Cerebellar cortex (tissue), 1 donor: ENCODE data around the gene GSG1L2.

Source experiments
- DNase-seq: peaks from one replicate; pipeline ENCODE4 v3.0.0-alpha.2; 2015; ENCODE audit warnings: low spot score

The GSG1L2 gene

DNA sequence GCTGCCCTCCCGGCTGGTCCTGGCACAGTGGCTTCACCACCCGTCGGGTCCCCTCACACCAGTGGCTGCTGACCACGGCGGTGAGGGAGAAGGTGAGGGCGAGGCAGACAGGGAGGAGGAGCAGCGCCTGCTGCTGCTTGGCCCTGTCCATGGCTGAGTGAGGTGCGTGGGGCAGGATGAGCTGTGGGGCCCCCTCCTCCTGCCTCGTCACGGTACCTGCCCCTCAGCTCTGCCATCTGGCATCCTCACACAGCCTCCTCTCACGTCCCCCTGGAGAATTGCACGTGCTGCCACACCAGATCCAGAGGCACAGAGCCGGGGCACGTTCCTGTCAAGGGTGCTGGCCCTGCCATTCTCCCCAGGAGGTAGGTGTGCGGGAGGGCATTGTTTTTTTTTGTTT, at the start of gene GSG1L2:
Gene GSG1L2, minus strand, starts transcription at position 159 of the 400 bp plus-strand sequence. Its CDS starts 8 bp downstream, at position 151.
- no peak for DNase-seq

DNA sequence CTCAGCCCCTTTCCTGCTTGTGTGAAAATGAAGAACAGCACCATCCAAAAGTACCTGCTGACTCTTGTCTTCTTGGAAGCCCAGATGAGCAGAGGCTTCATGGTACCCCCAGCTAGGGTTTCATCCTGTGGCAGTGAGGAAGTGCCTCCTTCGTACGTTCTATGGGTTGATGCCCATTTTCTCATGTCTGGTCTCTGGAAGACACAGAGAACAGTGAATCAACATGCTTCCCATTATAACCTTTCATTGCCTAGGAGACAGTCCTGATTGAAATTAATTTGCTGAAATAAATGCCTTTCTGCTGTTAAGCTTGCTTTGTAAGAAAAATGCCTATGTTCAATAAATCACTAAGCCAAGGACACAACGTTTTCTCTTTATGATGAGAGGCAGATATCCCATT, 46.7 kb upstream of the GSG1L2 start:
- no peak for DNase-seq

DNA sequence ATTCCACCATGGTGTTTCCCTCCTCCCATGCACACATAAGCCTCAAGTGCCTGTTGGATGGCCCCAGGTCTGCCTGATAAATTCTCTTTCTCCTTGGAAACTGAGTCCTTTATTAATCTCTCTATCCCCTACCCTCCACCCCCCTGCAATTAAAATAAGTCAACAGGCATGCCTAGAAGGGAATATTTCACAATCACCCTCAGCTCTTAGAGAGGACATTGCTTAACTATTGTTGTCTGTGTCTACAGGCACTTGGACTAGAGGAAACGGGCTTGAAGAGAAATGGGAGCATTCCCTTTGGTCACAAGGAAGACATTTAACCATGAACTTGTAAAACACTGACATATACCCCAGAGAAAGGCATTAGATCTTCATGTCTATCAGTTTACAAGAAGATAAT, 43.7 kb upstream of the GSG1L2 start:
- no peak for DNase-seq

DNA sequence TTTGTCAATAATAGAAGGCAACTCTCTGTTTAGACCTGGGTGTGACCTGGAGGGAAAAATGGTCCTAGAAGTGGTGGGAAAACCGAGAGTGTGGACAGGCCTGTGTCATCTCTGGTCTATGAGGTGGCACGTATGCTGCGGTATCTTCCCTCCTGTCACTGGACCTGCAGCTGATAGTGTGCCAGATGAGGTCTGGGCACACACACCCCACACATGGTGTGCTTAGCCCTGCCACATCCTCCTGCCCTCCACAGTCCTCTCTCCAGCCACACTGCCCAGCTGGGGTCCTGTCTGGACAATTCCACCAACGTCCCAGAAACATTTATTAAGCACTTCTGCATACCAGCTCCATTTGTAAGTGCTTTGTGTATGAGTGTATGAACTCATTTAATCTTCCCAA, 41.1 kb upstream of the GSG1L2 start:
- DNase-seq, result no peak

DNA sequence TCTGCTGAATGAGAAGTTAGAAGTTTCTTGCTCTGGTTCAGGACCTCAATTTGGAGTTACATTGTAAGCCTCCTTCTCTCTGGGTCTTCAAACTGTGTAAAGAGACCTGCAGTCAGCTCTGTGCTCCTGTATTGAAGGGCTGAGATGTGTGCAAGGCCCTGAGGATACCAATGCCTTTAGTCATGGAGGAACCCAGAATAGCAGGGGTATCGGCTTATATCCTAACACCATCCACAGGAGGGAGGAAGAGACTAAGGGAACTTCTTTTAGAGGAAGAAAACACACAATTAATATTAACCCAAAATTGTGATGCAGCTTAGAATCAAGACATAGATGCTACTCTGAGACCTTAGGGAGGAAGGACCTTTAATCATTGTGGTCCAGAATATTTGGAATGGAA, 40.3 kb upstream of the GSG1L2 start:
- no peak for DNase-seq

DNA sequence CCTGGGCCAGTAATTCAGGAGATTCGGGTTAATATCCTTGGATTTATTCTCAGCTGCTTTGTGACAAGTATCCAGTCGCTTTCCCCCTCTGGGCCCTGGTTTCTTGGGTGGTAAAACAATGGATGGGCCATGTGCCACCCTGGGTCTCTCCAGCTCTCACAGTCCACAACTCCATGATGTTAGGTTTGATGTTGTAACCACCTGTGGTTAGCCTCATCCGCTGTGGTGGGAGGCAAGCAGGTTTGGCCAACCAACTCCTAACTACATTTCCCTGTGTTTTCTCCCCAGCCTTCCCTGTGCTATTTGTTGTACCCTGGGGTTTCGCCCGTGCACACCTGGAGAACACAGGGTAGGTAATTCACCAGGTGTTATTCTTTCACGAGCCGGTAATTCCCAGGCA, 39.0 kb upstream of the GSG1L2 start:
- DNase-seq, result no peak

DNA sequence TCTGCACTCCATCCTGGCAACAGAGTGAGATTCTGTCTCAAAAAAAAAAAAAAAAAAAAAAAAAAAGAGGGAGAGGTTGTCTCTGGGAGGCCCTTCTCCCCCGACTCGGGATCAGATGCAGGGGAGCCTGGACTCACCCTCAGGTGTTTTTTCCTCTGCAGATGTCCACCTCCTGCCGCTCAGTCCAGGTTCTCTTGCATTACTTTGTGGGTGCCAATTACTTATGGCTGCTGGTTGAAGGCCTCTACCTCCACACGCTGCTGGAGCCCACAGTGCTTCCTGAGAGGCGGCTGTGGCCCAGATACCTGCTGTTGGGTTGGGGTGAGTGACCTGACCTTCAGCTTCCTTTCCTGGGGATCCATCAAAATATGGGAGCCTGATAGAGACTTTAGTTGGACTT, 37.9 kb upstream of the GSG1L2 start:
- DNase-seq, result no peak

DNA sequence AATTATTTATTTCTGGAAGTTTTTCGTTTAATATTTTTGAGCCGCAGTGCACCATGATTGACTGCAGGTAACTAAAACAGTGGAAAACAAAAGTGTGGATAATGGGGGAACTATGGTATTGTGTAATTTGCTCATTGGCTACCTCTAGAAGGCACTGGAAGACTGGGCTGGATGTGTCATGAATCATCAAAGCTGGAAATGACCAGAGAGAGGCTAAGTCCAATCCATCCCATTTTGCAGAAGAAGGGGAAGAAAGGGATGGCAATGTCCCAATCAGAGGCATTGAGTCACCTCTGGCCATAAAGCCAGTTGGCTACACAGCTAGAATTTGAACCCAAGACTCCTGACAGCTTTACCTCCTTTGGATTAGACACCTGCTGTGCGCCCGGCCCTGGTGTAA, 33.2 kb upstream of the GSG1L2 start:
- DNase-seq, result no peak

DNA sequence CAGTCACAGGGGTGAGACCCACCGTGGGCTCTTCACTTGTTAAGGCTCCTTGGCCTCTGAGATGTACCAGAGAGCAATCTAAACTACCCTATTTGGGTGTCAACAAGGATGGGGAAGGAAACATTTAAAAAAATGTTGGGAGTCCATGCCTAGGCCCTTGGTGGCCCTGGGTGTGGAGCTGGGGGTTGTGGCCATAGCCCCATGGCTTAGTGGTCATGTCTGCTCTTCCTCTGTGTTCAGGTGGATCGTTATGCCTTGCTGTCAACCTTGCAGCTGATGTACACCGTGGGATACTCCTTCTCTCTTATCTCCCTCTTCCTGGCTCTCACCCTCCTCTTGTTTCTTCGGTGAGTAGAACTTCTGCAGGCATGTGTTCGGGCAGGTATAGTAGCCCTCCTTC, 32.4 kb upstream of the GSG1L2 start:
- DNase-seq, result no peak

DNA sequence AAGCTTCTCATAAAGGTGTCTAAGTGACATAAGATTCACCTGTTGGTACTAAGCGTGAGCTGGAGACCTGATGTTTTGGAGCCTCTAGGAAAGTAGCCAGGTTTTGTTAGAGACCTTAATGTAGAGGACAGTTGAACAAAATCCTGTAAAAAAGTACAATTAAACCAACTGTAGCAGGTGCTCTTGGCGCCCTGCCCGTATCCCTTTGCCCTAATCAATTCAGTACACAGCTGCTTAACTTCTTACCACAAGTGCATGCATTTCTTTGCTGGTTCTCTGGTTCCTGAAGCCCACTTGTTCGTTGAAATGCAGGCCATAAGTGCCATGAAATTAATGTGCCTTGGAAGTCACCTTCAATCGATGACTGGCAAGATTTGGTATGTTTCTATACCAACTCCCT, 28.3 kb upstream of the GSG1L2 start:
- no peak for DNase-seq

DNA sequence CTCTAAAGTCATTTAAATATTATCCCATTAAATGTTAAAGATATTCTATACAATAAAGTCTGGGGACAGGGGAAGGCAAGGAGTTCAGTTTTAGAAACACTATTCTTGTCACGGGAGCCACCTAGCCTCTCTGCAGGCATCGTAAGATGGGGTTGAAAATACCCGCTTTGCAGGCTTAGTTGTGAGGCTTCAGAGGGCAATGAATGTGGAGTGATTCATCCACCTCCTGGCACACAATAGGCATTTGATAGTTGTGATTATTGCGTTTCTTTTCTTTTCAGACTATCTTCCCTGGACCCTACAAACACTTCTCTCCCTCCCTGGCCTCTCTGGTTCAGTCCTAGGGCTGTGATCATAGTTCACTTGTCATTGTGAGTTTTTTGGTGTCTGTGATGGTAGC, 23.4 kb upstream of the GSG1L2 start:
- no peak for DNase-seq

DNA sequence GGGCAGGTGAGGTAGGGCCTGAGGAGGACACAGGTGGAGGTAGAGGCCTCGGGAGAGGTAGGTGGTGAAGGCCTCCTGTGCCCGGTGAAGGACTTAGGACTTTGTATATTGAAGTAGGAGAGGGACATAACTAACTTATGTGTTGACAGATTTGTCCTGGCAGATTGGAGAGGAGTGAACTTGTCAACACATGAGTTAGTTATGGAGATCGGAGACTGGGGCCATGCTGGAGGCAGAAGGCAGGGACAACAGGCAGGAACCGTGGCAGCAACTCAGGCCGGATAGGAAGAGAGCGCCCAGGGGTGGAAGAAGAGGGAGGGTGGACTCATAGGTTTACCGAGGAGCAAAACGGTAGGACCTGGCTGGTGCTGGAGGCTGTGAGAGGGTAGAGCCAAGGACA, 22.3 kb upstream of the GSG1L2 start:
- no peak for DNase-seq

DNA sequence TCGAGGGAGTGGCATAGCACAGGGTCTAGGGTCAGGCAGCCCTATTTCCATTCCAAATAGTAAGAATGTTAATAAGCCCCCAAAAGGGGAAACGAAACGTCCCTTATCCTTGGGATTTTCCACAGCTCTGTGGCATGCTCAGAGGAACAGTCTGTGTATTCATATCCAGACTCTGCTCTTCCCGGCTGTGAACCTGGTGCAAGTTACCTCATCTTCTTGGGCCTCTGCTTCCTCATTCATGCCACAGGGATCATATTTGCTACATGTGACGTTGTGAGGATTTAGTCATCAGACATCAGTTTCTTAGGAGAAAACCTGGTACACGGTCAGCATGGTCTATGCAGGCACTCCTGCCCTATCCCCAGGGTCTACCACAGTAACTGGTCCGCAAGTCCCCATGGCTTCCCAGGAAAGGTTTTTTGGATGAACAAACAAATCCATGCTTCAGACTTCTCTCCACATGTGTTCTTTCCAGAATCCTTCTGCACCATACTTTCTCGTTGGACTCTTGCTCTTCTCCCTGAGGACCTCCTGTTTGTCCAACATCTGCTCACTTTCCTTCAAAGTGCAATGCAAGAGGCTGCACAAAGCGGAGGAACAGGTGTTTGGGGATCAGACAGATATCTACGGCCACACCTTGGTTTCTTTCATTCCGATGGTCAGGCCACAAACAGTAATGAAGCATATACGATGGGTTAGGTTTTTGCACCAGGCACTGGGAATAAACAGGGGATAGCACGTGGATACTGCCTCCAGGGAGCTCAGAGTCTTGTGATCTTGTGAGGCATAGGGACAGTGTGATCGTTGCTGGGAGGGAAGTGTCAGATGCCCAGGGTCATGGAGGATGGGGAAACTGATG, 21.5 kb upstream of the GSG1L2 start:
- no peak for DNase-seq

DNA sequence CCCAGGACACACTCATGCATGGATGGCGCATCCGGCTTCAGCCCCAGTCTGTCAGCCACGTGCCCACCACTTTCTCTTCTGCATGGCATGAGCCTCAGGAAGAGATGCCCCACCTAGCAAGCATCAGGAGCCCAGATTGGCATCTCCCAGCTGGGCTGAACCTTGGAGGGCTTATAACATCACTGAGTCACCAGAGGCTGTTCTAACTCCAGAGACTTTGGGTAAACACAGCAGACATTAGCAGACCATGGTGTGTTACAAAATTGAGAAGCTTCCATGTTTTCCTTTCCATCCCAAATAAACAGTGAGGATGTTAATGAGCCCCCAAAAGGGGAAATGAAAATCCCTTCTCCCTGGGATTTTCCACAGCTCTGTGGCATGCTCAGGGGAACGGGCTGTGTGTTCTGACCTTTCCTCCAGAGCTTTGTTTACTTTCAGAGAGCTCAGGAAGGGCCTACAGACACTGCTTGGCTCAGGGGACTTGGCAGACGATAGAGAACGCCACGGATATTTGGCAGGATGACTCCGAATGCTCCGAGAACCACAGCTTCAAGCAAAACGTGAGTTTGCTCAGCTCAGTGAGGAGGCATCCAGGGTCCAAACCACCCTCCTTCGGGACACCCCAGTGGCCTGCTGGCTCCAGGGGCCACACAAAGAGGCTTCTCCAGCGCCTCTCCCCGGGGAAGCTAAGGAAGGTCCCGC, 20.3 kb upstream of the GSG1L2 start:
- DNase-seq, result peak; percentile 82

DNA sequence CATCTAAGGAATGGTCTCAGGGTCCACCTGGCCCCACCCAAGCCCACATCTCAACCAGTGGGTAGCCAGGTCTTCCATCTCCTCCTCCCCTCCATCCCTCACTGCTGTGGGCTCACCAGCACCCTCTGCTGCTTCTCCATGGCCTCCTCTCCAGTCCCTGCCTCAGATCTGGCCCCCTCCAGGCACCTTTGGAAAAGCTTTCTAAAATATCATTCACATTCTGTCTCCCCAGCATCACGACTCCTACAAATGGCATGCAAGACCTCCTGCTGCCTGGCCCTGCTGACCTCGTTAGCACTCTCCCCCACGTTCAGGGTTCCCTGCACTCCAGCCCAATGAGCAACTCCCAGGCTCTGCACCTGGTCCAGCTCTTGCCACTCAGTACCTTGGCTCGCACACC, 17.6 kb upstream of the GSG1L2 start:
- no peak for DNase-seq

DNA sequence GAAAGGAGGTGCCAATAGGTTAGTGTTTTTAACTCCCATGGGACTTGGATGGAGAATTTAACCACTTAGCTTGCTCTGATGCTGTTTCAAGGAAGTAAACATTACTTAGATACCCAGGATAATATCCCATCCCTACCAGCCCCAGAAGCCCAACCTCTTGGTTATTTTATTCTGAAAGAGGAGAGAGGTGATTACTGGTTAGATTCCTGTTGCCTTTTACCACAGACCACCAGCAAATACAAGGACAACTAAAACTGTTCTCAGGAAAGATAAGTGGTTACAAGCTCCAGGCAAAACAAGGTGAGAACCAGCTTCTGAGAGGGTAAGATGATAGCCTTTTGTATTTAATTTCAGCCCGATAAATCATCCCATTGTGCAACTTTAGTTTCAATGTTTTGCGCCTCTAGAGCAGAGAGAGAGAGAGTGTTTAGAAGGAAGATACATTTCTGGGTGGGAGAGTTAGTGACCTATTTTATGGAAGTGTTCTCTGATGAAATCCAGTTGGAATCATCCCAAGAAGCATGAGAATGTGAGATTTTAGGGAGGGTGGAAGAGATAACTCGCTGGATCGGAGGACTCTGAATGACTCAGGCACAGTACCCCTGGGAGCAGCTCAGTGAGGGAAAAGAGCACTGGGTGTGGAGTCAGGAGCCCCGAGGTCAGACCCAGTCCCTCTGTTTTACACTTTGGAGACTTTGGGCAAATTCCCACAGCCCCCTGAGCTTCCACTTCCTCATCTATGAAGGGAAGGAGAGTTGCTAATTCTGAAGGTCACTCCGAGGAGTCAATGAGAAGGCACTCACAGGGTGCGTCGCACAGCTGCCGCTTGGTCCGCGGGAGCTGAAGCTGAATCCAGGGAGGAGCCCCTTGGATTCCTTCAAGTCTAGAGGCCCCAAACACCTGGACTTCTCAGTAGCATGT, 15.9 kb upstream of the GSG1L2 start:
- no peak for DNase-seq

DNA sequence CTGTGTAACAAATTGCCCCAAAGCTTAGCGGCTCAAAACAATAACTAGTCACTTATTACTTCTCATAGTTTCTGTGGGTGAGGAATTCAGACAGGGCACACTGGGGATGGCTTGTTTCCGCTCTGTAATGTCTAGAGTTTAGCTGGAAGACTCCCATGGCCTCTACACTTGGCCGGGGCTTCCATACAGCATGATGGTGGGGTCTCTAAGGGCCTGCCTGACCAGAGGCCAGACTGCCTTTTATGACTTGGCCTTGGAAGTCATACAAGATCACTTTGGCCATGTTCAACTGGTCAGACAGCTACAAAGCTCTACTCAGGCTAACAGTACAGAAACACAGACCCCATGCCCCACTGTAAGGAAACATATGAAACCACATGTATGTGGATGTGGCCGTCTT, 12.0 kb upstream of the GSG1L2 start:
- DNase-seq, result no peak

DNA sequence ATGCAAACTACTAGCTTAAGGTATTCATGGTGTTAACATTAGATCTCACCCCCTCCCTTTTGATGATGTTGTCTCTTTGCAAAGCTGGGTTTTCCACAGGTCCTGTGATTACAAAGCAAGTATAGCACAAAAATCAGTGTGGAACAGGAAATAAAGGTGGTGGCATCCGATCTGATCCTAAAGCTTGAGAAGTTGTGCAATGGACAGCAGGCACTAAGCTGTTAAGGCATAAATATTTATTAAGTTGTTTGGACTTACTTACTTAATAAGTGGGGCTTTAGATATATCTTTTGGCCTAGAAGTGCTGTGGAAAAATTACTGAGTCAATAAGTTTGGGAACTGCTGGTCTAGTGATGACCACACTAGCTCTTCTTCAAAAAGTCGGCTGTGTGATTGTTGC, 8.8 kb upstream of the GSG1L2 start:
- no peak for DNase-seq

DNA sequence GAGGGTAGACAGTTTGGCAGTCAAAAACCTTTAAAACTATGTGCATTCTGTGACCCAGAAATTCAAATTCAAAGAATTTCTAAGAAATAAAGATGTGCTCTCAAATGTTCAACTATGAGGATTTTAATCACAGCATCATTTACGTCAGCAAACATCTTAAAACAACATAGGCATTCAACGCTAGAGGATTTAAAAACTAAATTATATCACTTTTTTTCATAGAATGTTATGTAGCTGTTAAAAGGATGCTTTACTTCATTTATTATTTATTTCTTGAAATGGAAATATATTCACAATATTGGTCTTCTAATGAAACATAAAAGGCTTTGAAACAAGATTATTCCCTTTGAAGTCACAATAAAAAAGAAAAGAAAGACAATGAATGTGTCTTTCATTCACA, 7.5 kb upstream of the GSG1L2 start:
- DNase-seq, result no peak

DNA sequence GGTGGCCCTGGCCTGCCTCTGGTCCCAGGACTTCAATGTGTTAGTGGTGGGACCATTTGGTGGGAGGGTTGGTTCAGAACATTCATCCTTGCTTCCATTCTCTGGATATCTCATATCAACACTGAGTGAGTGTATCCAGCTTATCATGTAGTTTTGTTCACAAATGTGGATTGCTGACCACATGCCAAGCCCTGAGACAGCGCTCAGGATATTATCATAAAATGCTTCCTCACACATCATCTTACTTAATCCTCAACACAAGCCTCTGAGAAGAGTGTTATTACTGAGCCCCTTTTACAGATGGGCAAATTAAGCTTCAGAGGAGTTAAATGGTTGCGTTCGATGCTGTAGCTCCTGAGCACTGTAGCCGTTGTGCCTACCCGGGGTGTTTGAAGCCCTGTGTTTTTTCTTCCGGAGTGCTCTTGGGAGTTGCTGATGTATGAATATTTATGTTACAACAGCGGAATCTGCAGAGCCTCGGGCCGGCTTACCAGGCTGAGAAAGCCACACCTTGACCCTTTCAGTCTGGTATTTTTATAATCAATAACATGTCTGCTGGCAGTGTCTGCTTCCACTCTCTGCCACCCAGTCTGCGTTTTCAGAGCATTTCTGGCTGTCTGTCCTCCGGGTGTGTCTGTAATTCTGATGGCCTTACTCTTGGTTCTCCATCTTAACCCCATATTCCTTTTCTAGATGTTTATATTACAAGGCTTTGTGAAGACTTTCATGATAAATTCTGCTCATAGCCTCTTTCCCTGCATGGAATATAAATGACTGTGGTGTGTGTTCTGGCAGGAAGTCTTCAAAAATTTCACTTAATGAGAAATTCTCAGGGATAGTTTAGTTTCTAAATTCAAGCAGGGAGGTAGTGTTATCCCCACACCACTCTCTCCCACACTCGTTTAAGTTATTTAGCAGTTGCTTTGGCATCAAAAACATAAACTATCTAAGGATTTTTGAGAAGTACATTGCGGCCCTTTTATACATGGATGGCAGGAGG, 6.7 kb upstream of the GSG1L2 start:
- no peak for DNase-seq

DNA sequence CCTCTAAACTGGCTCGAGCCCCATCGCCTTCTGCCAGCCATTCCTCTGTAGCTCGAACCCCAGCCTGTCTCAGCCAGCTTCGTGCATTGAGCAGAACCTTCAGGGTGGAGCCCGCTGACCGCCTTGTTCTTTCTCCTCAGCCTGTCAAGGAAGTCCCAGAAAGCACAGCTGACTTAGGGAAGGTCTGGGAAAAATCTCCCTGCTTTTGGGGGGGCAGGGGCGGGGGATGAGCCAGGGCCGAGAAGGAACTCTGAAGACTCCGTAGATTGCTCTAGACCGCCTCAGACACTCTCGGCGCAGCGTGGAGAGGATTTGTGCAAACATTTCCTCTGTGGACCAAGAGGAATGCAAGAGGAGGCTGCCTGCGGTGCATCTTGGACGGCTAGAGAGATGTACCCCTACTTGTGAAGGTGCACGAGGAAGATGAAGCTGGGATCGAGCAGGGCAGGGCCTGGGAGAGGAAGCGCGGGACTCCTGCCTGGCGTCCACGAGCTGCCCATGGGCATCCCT, 3.8 kb upstream of the GSG1L2 start, which contains the start of gene GLP2R:
Gene GLP2R, plus strand, starts transcription at position 284 of the 510 bp plus-strand sequence. Its CDS starts 140 bp downstream, at position 424.
- no peak for DNase-seq
